H54 (cell line): ENCODE data around the gene C3orf49.

Experiments
- DNase-seq: peaks from one replicate; pipeline ENCODE4 v3.0.0; 2011; ENCODE audit warnings: low spot score, mixed read lengths; ENCODE audit not compliant: insufficient read length
- FAIRE-seq: peaks from 3 replicates; lab custom pipeline; 2011; peaks lifted over from hg19 to GRCh38; lab: Jason Lieb, UNC
- POLR2A ChIP-seq: IDR thresholded peaks from 2 replicates; pipeline ENCODE4 v1.6.1; 2011; ENCODE audit warnings: low read depth, mild to moderate bottlenecking, low read length

Gene C3orf49

GRCh38 chr3:63818282-63819150 lies 583 bp upstream of the C3orf49 start:
- DNase-seq (peak; percentile 9), FAIRE-seq (peak; percentile 98)
- TF ChIP-seq POLR2A, result no peak

- DNase-seq (no peak), FAIRE-seq (no peak)
- TF ChIP-seq POLR2A, result no peak
Measured at GRCh38 chr3:63824309-63824708, 5.2 kb downstream of the C3orf49 start.

GRCh38 chr3:63830526-63830925 lies 11.4 kb downstream of the C3orf49 start:
- no peak for DNase-seq
- no peak for FAIRE-seq
- no peak for TF ChIP-seq POLR2A

DNA sequence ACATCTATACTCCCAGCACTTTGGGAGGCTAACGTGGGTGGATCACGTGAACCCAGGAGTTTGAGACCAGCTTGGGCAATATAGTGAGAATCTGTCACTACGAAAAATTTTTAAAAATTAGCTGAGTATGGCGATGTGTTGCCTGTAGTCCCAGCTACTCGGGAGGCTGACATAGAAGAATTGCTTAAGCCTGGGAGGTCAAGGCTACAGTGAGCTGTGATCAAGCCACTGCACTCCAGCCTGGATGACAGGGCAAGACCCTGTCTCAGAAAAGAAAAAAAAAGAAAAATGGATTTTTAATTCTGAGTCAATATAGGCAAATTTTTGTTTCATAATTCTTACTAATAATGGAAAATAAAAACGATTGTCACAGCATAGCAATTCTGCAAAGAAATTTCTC lies 13.3 kb downstream of the C3orf49 start:
- FAIRE-seq (no peak), DNase-seq (no peak)
- TF ChIP-seq POLR2A, result no peak

DNA sequence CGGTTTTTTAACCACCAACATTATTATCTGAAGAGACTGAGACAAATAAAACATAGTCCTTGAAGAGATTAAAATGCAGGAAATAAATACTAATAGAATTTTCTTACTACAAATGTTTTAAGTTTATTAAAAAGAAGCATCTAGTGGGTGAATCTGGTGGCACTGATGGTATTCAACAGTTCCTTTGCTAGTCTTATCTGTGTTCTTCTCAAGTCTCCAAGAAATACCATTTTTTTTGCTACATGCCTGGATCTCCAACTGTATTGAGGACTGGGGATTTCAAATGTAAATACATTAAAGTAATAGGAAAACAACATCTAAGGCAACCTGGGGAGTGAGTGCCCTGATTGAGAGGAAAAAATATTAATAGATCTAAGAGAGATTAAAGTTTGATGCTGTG lies 22.6 kb downstream of the C3orf49 start:
- FAIRE-seq (no peak), DNase-seq (no peak)
- TF ChIP-seq POLR2A, result no peak

GRCh38 chr3:63842127-63842526 lies 23.0 kb downstream of the C3orf49 start:
- no peak for DNase-seq
- FAIRE-seq, result no peak
- no peak for TF ChIP-seq POLR2A

GRCh38 chr3:63845215-63845614 lies 26.1 kb downstream of the C3orf49 start:
- FAIRE-seq, result no peak
- TF ChIP-seq POLR2A, result no peak
- no peak for DNase-seq

GRCh38 chr3:63847718-63848450 lies 28.8 kb downstream of the C3orf49 start:
- DNase-seq, result no peak
- TF ChIP-seq POLR2A, result no peak
- no peak for FAIRE-seq

- no peak for TF ChIP-seq POLR2A
- DNase-seq, result no peak
- no peak for FAIRE-seq
Measured at GRCh38 chr3:63849175-63849574, 30.1 kb downstream of the C3orf49 start.

DNA sequence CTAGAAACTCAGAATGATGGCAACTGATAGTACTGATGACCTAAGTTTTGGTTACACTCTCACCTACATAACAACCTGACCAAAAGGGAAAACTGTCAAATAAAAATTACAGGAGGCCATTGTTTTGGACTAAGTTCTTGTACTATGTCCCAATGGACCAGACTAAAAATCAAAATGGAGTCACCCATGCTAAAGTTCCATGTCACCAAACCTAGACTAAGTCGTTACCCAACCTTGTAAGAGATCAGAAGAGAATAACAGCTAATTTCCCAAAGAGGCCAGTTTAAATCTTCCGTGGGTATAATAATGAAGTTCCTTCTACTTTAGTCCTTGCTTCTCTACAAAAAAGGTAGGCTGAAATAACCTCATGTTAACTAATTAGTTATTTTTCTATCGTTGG lies 32.2 kb downstream of the C3orf49 start:
- FAIRE-seq (no peak), DNase-seq (no peak)
- TF ChIP-seq POLR2A, result no peak

DNA sequence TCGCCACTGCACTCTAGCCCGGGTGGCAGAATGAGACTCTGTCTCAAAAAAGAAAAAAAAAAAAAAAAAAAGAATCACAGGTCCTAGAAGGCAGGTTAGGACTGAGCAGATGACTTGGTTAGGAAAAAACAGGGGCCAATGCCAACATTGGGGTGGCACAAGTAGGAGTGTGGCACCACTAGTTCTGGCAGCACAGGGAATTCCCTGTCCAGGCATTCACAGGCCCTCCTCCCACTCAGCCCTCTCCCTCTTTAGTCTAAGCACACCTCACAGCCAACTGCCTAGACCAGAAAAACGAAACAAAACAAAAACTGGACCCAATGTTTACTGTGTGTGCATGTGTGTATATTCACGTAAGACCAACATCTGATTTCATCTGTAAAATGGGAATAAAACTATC lies 34.0 kb downstream of the C3orf49 start:
- FAIRE-seq (no peak), DNase-seq (no peak)
- TF ChIP-seq POLR2A, result no peak

DNA sequence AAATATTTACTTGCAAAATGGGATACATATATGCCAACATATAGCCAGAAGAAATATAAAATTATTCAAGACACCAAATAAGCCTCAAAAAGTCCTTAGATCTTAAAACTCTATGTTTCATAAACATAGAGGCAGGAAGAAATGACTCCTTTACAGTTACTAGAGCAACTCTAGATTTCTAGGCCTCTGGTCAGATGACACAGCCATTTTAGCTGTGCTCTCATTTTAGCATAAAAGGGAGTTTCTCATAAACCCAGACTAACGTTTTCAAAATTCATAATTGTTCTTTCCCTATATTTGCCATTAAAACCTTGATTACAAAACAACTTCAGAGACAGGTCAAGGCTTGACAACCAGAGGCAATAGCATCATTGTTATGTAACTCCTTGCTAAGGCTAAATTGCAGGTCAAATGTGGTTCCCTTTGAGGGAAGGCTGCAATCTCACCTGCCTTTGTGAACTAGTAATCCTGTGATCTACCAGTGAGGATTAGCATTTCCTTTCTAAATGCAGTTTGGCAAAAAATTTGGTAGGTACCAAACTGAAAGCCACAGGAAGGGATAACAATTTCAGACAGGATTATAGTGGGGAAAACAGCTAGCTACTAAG lies 36.3 kb downstream of the C3orf49 start:
- FAIRE-seq, result peak; percentile 77
- no peak for DNase-seq
- no peak for TF ChIP-seq POLR2A

GRCh38 chr3:63857311-63857710 lies 38.2 kb downstream of the C3orf49 start:
- FAIRE-seq, result no peak
- no peak for TF ChIP-seq POLR2A

DNA sequence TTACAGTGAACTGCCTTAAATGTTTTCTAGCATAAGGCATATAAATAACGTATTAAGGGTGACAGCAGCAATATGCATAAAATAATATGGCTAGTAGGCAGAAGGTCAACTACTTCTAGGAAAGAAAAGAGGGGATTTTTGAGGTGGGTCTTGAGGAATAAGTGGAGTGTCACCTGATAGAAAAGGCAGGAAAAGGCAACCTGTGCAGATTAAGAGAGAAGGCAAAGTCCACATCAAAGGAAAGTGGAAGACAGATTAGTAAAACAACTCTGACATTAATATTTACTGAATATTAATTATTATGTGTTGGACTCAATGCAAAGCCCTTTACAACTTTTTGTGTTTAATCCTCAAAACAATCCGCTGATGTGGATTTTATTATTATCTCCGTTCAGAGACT lies 41.7 kb downstream of the C3orf49 start:
- TF ChIP-seq POLR2A, result no peak
- FAIRE-seq (no peak), DNase-seq (no peak)

More at GRCh38 chr3:63857311-63857710, 38.2 kb downstream of the C3orf49 start:
- no peak for DNase-seq
